HepG2 (cell line): ENCODE measurements around the gene KCNJ4.

Source experiments
- ATF7 ChIP-seq, 2 experiments: fragments of 450-650 bp in 1 of 2; sonication (generic) in 1 of 2; formaldehyde crosslinking in 1 of 2; IDR thresholded peaks; 2 replicates each; pipeline versions ENCODE4 v1.4.0 to v1.6.1; 2016 to 2020; ENCODE audit warnings: antibody characterized with exemption in 1 of 2, mild to moderate bottlenecking in 1 of 2, missing genetic modification reagents in 1 of 2
- CEBPB ChIP-seq: IDR thresholded peaks from 2 replicates; pipeline ENCODE4 v1.6.1; 2011; ENCODE audit warnings: low read depth, low read length, improper control_type of control experiment, borderline replicate concordance
- FOSL2 ChIP-seq: sonication (generic); formaldehyde crosslinking; IDR thresholded peaks from 2 replicates; pipeline ENCODE4 v1.4.0; 2020; ENCODE audit warnings: missing genetic modification reagents
- GABPB1 ChIP-seq: IDR thresholded peaks from 2 replicates; pipeline ENCODE4 v1.6.1; 2016; ENCODE audit warnings: mild to moderate bottlenecking, missing genetic modification reagents, moderate library complexity, missing compliant biosample characterization
- HIVEP1 ChIP-seq: sonication (generic); formaldehyde crosslinking; IDR thresholded peaks from 2 replicates; pipeline ENCODE4 v1.4.0; 2020; ENCODE audit warnings: mild to moderate bottlenecking, missing genetic modification reagents
- NFIC ChIP-seq: IDR thresholded peaks from 2 replicates; pipeline ENCODE4 v1.6.1; 2012; ENCODE audit warnings: mild to moderate bottlenecking, low read length, inconsistent platforms
- RAD21 ChIP-seq: fragments of 450-650 bp; formaldehyde crosslinking; IDR thresholded peaks from 2 replicates; pipeline ENCODE4 v1.5.0; 2020; ENCODE audit warnings: mild to moderate bottlenecking
- ZNF121 ChIP-seq: sonication (generic); formaldehyde crosslinking; IDR thresholded peaks from 2 replicates; pipeline ENCODE4 v1.5.0; 2020; ENCODE audit warnings: mild to moderate bottlenecking, missing genetic modification reagents
- ZNF282 ChIP-seq: fragments of 450-650 bp; IDR thresholded peaks from 2 replicates; pipeline ENCODE4 v1.6.1; 2018; ENCODE audit not compliant: partially characterized antibody
- ZNF562 ChIP-seq: sonication (generic); formaldehyde crosslinking; IDR thresholded peaks from 2 replicates; pipeline ENCODE4 v1.8.0; 2022; ENCODE audit warnings: missing genetic modification reagents, borderline replicate concordance
- TF ChIP-seq, protein P1 (sequence below): sonication (generic); formaldehyde crosslinking; IDR thresholded peaks from 2 replicates; pipeline ENCODE4 v1.5.0; 2020; ENCODE audit warnings: mild to moderate bottlenecking, missing genetic modification reagents, moderate library complexity
- TF ChIP-seq, protein P2 (sequence below), 2 experiments: sonication (generic) in 1 of 2; formaldehyde crosslinking in 1 of 2; IDR thresholded peaks; 2 replicates each; pipeline versions ENCODE4 v1.5.1 to v1.6.1; 2011 to 2020; ENCODE audit warnings: borderline replicate concordance in 1 of 2, low read depth in 1 of 2, low read length in 1 of 2, mild to moderate bottlenecking in 1 of 2, missing genetic modification reagents in 1 of 2, moderate library complexity in 1 of 2
- TF ChIP-seq, protein P3 (sequence below): sonication (generic); formaldehyde crosslinking; IDR thresholded peaks from 2 replicates; pipeline ENCODE4 v1.4.0; 2020; ENCODE audit warnings: missing genetic modification reagents

DNA sequence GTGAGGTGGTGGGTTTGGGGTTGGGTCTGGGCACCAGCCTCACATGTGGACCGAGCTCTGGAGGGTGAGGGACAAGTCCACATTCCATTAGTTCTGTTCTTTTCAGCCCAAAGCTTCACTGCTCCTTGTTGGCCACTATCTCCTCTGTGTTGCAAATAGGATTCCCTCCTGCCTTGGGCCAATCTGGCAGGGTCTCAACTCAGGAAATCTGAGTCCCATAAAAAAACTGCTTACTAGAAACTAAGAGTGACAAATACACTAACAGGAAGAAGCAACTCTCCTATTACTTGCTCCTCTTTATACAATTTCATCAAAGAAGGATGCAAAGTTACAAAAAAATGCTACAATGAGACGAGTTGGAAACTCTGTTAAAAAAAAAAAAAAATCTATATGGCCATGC is 71.6 kb downstream of the KCNJ4 start:
- TF ChIP-seq, protein P1, sequence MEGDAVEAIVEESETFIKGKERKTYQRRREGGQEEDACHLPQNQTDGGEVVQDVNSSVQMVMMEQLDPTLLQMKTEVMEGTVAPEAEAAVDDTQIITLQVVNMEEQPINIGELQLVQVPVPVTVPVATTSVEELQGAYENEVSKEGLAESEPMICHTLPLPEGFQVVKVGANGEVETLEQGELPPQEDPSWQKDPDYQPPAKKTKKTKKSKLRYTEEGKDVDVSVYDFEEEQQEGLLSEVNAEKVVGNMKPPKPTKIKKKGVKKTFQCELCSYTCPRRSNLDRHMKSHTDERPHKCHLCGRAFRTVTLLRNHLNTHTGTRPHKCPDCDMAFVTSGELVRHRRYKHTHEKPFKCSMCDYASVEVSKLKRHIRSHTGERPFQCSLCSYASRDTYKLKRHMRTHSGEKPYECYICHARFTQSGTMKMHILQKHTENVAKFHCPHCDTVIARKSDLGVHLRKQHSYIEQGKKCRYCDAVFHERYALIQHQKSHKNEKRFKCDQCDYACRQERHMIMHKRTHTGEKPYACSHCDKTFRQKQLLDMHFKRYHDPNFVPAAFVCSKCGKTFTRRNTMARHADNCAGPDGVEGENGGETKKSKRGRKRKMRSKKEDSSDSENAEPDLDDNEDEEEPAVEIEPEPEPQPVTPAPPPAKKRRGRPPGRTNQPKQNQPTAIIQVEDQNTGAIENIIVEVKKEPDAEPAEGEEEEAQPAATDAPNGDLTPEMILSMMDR: no peak
- TF ChIP-seq CEBPB: no peak
- TF ChIP-seq, protein P2, sequence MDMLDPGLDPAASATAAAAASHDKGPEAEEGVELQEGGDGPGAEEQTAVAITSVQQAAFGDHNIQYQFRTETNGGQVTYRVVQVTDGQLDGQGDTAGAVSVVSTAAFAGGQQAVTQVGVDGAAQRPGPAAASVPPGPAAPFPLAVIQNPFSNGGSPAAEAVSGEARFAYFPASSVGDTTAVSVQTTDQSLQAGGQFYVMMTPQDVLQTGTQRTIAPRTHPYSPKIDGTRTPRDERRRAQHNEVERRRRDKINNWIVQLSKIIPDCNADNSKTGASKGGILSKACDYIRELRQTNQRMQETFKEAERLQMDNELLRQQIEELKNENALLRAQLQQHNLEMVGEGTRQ (IDR thresholded peaks at IDR 0.05; ENCODE audit: low read depth, low read length): no peak
- TF ChIP-seq, protein P2 (CRISPR knock-in tag; IDR thresholded peaks at IDR 0.05; ENCODE audit: borderline replicate concordance): no peak
- no peak for TF ChIP-seq FOSL2 (CRISPR knock-in tag)
- no peak for TF ChIP-seq NFIC
- TF ChIP-seq, protein P3, sequence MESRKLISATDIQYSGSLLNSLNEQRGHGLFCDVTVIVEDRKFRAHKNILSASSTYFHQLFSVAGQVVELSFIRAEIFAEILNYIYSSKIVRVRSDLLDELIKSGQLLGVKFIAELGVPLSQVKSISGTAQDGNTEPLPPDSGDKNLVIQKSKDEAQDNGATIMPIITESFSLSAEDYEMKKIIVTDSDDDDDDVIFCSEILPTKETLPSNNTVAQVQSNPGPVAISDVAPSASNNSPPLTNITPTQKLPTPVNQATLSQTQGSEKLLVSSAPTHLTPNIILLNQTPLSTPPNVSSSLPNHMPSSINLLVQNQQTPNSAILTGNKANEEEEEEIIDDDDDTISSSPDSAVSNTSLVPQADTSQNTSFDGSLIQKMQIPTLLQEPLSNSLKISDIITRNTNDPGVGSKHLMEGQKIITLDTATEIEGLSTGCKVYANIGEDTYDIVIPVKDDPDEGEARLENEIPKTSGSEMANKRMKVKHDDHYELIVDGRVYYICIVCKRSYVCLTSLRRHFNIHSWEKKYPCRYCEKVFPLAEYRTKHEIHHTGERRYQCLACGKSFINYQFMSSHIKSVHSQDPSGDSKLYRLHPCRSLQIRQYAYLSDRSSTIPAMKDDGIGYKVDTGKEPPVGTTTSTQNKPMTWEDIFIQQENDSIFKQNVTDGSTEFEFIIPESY (CRISPR knock-in tag): no peak
- TF ChIP-seq ZNF562 (CRISPR knock-in tag): no peak
- TF ChIP-seq HIVEP1 (CRISPR knock-in tag): no peak
- TF ChIP-seq GABPB1 (CRISPR knock-in tag): no peak
- no peak for TF ChIP-seq ATF7 (IDR thresholded peaks at IDR 0.05)
- TF ChIP-seq ATF7 (CRISPR knock-in tag; IDR thresholded peaks at IDR 0.05): no peak
- no peak for TF ChIP-seq ZNF121
- no peak for TF ChIP-seq RAD21
- no peak for TF ChIP-seq ZNF282
